Measurements from ENCODE around the gene MSRB3.

DNA sequence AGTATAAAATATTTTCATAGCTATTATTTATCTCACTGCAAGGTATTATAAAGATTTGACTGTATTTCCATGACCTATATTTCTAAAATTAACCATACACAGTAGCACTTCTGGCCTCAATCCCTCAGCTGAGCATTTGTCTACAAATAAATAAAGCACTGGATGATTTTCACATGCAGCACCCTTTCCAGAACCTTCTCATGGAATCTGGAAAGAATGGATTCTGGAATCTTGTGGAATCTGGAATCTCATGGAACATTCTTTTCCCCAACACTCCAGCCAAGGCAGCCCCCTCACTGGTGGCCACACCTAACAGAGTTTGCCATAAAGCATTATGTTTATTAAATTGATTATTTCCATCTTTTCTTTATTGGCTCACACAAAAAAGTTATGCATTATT is 199.2 kb downstream of the MSRB3 start:
- no peak for TF ChIP-seq CTCF (IDR thresholded peaks at IDR 0.05)
- TF ChIP-seq POLR2A (IDR thresholded peaks at IDR 0.05): no peak

Measured in thyroid gland (tissue), 4 donors.